HFFc6 (cell line): ENCODE measurements around the gene GNB1L. TPM values are rescaled to one million over a fixed set of nuclear protein-coding genes. Genes with fewer than 3 reads are reported as not detected.
"Not testable (repeated sequence)": the region's sequence is repeated elsewhere in the genome, so short reads cannot be mapped to it uniquely, and the experiment has no call there.

Experiments used
- DNase-seq: peaks from one replicate; pipeline ENCODE4 v3.0.0-alpha.2; 2018
- H3K27ac Mint-ChIP-seq: 2 replicates; pipeline ENCODE4 v1.8.0; 2020; ENCODE audit warnings: mild to moderate bottlenecking, mixed read lengths
- H3K27me3 Mint-ChIP-seq: 2 replicates; pipeline ENCODE4 v1.8.0; 2021; ENCODE audit warnings: mild to moderate bottlenecking, moderate library complexity, mixed read lengths; ENCODE audit not compliant: insufficient read depth
- H3K36me3 Mint-ChIP-seq: 2 replicates; pipeline ENCODE4 v1.8.0; 2021; ENCODE audit warnings: low read depth, mixed read lengths
- H3K4me1 Mint-ChIP-seq: 2 replicates; pipeline ENCODE4 v1.8.0; 2020; ENCODE audit warnings: low read depth, mixed read lengths
- H3K4me3 Mint-ChIP-seq: 2 replicates; pipeline ENCODE4 v1.8.0; 2020; ENCODE audit warnings: mild to moderate bottlenecking, moderate library complexity, mixed read lengths
- H3K9me3 Mint-ChIP-seq: 2 replicates; pipeline ENCODE4 v1.8.0; 2020; ENCODE audit warnings: mild to moderate bottlenecking, mixed read lengths
- total RNA-seq, 6 experiments: library from RNA; stranded (reverse); fragmentation: NEBNext Ultra II Directional; extraction: Animal tissue kit (Norgen Biotek cat#: 25700); gene quantifications; 2 replicates in 1 of 6; 3 replicates in 5 of 6; pipeline ENCODE4 v1.2.3, GENCODE V29; 2021
- TF ChIP-seq, protein P1 (sequence below): fragments of 200-600 bp; sonication (generic); IDR thresholded peaks from 2 replicates; pipeline ENCODE4 v1.5.0; 2021; ENCODE audit warnings: antibody characterized with exemption, mild to moderate bottlenecking

GNB1L gene
- total RNA-seq, 6 experiments from 2014 or later = 6.6 to 9.6 (median 7.6) TPM

DNA sequence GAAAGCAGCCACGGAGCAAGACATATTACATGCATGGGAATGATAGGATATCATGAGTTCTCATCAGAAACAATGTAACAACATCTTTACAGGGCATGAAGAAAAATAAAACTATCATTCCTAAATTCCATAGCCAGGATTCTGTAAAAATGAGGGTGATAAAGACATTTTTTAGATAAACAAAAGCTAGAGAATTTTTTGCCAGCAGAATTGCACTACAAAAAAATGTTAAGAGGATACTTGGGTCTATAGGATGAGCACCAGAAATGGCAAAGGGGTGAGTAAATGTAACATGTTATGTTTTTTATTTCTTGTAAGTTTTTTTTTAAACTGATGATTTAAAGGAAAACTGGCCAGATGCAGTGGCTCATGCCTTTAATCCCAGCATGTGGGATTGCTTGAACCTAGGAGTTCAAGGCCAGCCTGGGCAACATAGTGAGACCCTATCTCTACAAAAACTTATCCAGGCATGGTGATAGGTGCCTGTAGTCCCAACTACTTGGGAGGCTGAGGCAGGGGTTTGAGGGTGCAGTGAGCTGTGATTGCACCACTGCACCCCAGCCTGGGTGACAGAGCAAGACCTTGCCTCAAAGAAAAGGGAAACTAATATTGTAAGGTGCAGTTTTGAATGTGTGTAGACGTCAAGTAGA, 60.9 kb downstream of the GNB1L start:
- H3K27me3 Mint-ChIP-seq = no peaks in the 10 kb centered on the region; the same call in 1 of the 2 replicates
- no peak for DNase-seq
- peaks cover 27% of the 10 kb centered on the region for H3K36me3 Mint-ChIP-seq
- H3K4me3 Mint-ChIP-seq = no peak overlapping the region
- TF ChIP-seq, protein P1, sequence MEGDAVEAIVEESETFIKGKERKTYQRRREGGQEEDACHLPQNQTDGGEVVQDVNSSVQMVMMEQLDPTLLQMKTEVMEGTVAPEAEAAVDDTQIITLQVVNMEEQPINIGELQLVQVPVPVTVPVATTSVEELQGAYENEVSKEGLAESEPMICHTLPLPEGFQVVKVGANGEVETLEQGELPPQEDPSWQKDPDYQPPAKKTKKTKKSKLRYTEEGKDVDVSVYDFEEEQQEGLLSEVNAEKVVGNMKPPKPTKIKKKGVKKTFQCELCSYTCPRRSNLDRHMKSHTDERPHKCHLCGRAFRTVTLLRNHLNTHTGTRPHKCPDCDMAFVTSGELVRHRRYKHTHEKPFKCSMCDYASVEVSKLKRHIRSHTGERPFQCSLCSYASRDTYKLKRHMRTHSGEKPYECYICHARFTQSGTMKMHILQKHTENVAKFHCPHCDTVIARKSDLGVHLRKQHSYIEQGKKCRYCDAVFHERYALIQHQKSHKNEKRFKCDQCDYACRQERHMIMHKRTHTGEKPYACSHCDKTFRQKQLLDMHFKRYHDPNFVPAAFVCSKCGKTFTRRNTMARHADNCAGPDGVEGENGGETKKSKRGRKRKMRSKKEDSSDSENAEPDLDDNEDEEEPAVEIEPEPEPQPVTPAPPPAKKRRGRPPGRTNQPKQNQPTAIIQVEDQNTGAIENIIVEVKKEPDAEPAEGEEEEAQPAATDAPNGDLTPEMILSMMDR = no peak
- H3K9me3 Mint-ChIP-seq = no peaks in the 10 kb centered on the region
- H3K4me1 Mint-ChIP-seq = peaks cover 33% of the 10 kb centered on the region
- H3K27ac Mint-ChIP-seq = no peak overlapping the region

DNA sequence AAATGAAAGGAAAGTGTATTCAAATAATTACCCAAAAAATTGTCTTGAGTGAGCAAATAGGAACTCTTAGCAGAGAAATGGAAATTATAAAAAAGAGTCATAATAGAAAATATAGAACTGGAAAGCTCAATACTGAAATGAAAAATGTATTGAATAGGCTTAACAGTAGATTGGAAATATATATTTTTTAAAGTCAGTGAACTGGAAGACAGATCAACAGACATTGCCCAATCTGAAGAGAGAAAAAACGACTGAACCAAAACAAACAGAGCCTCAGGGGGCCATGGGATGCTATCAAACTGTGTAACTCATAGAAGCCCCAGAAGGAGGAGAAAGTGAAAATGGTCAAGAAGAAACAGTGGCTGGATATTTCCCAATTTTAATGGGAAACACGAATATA, 61.5 kb downstream of the GNB1L start:
- Mint-ChIP-seq H3K27ac (no peak overlapping the region), H3K4me1 (peaks cover 27% of the 10 kb centered on the region), H3K36me3 (peaks cover 27% of the 10 kb centered on the region), H3K9me3 (no peaks in the 10 kb centered on the region), H3K27me3 (no peaks in the 10 kb centered on the region; the same call in 1 of the 2 replicates), H3K4me3 (no peak overlapping the region)
- DNase-seq = no peak
- TF ChIP-seq, protein P1 = no peak

DNA sequence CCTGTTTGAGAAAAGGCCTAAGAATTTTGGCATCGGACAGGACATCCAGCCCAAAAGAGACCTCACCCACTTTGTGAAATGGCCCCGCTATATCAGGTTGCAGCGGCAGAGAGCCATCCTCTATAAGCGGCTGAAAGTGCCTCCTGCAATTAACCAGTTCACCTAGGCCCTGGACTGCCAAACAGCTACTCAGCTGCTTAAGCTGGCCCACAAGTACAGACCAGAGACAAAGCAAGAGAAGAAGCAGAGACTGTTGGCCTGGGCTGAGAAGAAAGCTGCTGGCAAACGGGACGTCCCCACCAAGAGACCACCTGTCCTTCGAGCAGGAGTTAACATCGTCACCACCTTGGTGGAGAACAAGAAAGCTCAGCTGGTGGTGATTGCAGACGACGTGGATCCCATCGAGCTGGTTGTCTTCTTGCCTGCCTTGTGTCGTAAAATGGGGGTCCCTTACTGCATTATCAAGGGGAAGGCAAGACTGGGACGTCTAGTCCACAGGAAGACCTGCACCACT, 62.2 kb downstream of the GNB1L start:
- H3K36me3 Mint-ChIP-seq = peaks cover 27% of the 10 kb centered on the region
- not testable (repeated sequence) for H3K9me3 Mint-ChIP-seq, DNase-seq, H3K4me3 Mint-ChIP-seq, H3K27me3 Mint-ChIP-seq, H3K27ac Mint-ChIP-seq
- H3K4me1 Mint-ChIP-seq = peaks cover 27% of the 10 kb centered on the region

DNA sequence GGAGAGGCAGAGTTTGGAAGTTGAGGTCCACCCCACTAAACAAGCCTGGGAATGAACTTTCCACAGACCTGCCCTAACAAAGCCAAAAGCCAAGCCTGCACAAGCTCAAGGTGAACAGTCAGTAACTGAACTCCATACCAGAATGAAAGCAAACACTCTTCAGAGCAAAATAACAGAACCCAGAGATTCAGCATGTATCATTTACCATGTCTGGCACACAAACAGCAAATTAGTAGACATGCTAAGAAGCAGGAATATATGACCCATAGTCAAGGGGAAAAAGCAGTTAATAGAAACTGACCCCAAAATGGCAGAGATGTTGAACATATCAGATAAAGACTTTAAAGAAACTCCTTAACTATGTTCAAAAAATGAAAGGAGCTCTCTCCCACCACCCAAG, 62.8 kb downstream of the GNB1L start:
- TF ChIP-seq, protein P1 = no peak
- Mint-ChIP-seq H3K4me1 (peaks cover 27% of the 10 kb centered on the region), H3K4me3 (no peak overlapping the region), H3K36me3 (peaks cover 27% of the 10 kb centered on the region), H3K9me3 (no peaks in the 10 kb centered on the region), H3K27ac (no peak overlapping the region), H3K27me3 (no peaks in the 10 kb centered on the region; the same call in none of the 2 replicates)
- no peak for DNase-seq

DNA sequence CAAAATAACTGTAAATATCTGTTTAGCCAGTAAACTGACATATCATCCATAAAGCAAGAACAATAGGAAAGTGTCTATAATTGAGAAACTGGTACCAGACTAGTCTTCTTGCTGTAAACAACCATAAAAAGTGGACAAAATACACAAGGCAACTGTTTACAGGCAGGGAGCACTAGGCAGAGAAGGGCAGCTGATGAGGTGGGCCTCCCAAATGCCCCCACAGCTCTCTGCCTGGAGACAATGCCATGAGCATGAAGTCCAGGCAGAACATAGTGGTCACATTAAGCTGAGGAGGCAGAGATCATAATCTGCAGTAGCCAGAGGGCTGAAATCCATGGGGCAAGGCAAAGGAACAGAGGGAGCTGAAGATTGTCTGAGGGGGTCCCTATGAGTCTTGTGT, 63.4 kb downstream of the GNB1L start:
- no peaks in the 10 kb centered on the region for H3K9me3 Mint-ChIP-seq
- H3K4me1 Mint-ChIP-seq = peaks cover 27% of the 10 kb centered on the region
- H3K27me3 Mint-ChIP-seq = no peaks in the 10 kb centered on the region; the same call in none of the 2 replicates
- H3K36me3 Mint-ChIP-seq = peaks cover 27% of the 10 kb centered on the region
- H3K4me3 Mint-ChIP-seq = no peak overlapping the region
- H3K27ac Mint-ChIP-seq = no peak overlapping the region
- TF ChIP-seq, protein P1 = no peak
- no peak for DNase-seq

DNA sequence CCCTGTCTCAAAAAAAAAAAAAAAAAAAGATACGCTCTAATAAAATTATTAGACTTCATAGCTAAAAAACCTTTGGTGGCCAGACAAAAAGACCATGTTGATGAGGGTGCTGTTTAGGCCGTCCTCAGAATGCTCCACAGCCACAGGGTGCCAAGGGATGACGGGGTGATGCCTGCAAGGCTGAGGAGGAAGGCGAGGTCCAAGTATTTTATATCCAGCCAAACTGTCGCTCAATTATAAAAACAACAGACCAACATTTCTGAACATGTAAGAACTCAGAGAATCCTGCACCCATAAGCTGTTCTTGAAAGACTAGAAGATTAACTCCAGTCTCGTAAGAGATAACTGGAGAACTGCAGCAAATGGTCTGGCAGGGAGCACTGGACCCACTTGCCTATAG, 64.8 kb downstream of the GNB1L start:
- DNase-seq = no peak
- H3K27ac Mint-ChIP-seq = no peak overlapping the region
- H3K36me3 Mint-ChIP-seq = peaks cover 27% of the 10 kb centered on the region
- no peaks in the 10 kb centered on the region for H3K9me3 Mint-ChIP-seq
- H3K4me3 Mint-ChIP-seq = no peak overlapping the region
- peaks cover 14% of the 10 kb centered on the region for H3K4me1 Mint-ChIP-seq
- no peaks in the 10 kb centered on the region; the same call in 1 of the 2 replicates for H3K27me3 Mint-ChIP-seq
- TF ChIP-seq, protein P1 = no peak
